GM18508 (cell line): ENCODE results near the gene JAKMIP3.

Experiments
- ATAC-seq: cut with Tn5 transposase; IDR thresholded peaks from one replicate; pipeline ENCODE4 v1.9.1; 2021; ENCODE audit warnings: moderate number of reproducible peaks; ENCODE audit not compliant: insufficient read depth, unreplicated experiment

Gene JAKMIP3

GRCh38 chr10:132107949-132108877, 42.5 kb downstream of the JAKMIP3 start:
- no peak for ATAC-seq

GRCh38 chr10:132109341-132110110, 43.8 kb downstream of the JAKMIP3 start:
- no peak for ATAC-seq

DNA sequence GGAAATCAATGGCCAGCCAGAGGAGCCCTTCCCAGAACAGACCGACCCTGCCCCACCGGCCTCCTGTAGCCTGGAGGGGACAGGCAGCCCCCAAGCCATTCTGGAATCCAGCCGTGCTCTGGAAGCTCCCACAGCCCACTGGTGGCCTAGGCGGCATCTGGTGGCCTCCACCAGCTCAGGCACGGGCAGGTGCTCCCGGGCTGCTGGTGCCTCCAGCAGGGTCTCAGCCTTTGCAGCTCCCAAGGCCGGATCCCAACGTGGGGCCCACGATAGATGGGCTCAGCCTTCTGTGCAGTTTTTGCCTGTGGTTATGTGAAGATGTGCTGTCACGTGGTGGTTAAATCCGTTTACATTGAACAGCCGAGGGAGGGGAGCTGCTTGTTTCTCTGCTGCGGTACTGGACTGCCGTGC, 44.4 kb downstream of the JAKMIP3 start:
- no peak for ATAC-seq

- no peak for ATAC-seq
These were observed 45.0 kb downstream of the JAKMIP3 start for GRCh38 chr10:132110713-132111112.

DNA sequence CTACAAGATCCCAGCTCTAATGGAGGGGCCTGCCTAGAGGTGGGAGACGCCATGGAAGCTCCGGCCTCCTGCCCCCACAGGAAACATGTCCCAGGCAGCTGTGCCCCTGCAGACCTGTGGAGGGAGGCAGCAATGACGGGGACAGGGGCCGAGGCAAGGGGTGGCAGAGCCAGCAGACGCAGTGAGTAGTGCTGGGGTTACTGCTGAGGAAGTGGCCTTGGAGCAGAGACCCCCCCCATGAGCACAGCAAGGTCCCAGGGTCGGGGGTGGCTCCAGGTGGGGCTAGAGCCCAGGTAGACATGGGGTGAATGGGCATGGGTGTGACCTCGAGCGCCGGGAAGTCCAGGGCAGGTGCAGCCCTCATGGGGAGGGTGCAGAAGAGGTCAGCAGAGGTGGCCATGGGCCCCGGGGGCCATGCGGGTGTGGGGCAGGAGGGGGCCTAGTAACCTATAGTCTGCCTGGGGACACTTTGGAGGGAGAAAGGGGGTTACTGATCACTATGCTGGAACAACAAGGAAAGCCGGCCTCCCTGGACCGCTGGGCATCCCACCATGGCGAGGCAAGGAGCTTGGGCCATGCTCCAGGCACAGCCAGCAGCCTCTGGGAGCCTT, 45.5 kb downstream of the JAKMIP3 start:
- no peak for ATAC-seq

GRCh38 chr10:132111871-132112341, 46.2 kb downstream of the JAKMIP3 start:
- no peak for ATAC-seq

DNA sequence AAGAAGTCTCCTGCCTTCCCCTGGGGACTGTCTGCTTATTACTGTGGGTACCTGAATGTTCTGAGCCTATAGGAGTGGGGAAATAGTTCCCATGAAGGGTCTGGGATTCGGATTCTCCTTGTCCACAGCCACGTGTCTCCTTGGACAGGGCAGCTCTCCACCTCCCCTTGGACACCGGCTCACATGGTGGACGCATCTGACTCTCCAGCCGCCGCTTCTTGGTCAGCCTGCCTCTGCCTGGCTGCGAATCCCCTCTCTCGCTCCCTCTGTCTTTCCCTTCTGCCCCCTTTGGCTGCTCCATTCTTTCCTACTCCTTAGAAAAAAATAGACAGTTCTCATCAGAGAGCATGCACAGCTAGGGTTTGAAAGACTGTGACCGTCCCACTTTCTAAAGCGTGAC, 46.9 kb downstream of the JAKMIP3 start:
- no peak for ATAC-seq

- no peak for ATAC-seq
These were observed 47.5 kb downstream of the JAKMIP3 start for GRCh38 chr10:132113206-132113605.

GRCh38 chr10:132113766-132114365, 48.1 kb downstream of the JAKMIP3 start:
- ATAC-seq, result no peak

DNA sequence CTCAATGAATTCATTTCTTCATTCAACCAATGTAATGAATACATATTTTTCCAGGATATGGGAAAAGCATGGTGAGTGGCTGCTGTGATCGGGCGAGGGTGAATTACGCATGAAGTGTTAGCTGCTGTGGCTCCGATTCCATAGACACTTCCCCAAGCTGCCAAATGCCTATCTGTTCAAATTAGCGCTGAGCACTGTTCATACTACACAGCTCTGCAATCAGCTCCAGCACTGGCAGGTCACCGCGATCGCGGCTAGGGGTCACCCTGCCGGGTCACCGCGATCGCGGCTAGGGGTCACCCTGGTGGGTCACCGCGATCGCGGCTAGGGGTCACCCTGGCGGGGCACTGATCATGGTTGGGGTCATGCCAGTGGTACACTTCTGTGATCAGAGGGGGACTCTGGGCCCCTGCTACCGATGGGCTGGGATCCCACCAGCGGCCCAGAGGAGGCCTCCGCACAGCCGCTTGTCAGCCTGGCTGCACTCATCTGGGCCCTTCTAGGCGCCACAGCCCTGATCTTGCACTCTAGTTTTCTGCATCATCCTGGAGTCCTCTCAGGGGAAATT, 49.3 kb downstream of the JAKMIP3 start:
- ATAC-seq, result no peak
